Lower lobe of right lung (tissue), 2 donors: ENCODE data around the gene RALA. TPM values are rescaled to one million over a fixed set of nuclear protein-coding genes. Genes with fewer than 3 reads are reported as not detected.

Experiments used
- ATAC-seq, 2 donors: fragments of 200-7000 bp; cut with Tn5 transposase; one replicate each; pipeline ENCODE4 v1.9.1; 2020 to 2022; ENCODE audit warnings: mild to moderate bottlenecking in 2 of 2, moderate library complexity in 2 of 2
- DNase-seq: peaks from one replicate; pipeline ENCODE4 v3.0.0-alpha.2; 2020
- H3K27ac ChIP-seq: fragments of 200-600 bp; one replicate; pipeline ENCODE4 v1.8.0; 2022
- H3K27me3 ChIP-seq: fragments of 200-600 bp; one replicate; pipeline ENCODE4 v1.8.0; 2022; ENCODE audit warnings: low read depth
- H3K36me3 ChIP-seq: fragments of 200-600 bp; one replicate; pipeline ENCODE4 v1.8.0; 2022; ENCODE audit warnings: mild to moderate bottlenecking
- H3K4me1 ChIP-seq: fragments of 200-600 bp; one replicate; pipeline ENCODE4 v1.8.0; 2022
- H3K4me3 ChIP-seq: fragments of 200-600 bp; one replicate; pipeline ENCODE4 v1.8.0; 2022; ENCODE audit warnings: mild to moderate bottlenecking
- H3K9me3 ChIP-seq: fragments of 200-600 bp; one replicate; pipeline ENCODE4 v1.8.0; 2022
- intact Hi-C: fragments of 100-400 bp; cut with DNase I; formaldehyde crosslinking; loops from one replicate; pipeline ENCODE4 v1.11.0; 2022
- total RNA-seq: library from RNA; stranded (reverse); fragmentation: NEBNext Ultra II Directional; extraction: Animal tissue kit (Norgen Biotek cat#: 25700); gene quantifications from one replicate; pipeline ENCODE4 v1.2.1, GENCODE V29; 2021
- TF ChIP-seq, protein P1 (sequence below): fragments of 200-600 bp; IDR thresholded peaks from one replicate; pipeline ENCODE4 v1.8.0; 2022; ENCODE audit warnings: antibody characterized with exemption, mild to moderate bottlenecking
- donor health status: DM: no; HTN: yes; CAD: no; lungs with severe emphysema.

Gene RALA
- total RNA-seq, 1 donor from 2014 or later = 48.0 TPM

GRCh38 chr7:39634478-39634805 lies 11.1 kb downstream of the RALA start:
- Histone ChIP-seq H3K36me3 (peaks cover 2% of the 10 kb centered on the region), H3K27ac (no peak overlapping the region), H3K4me1 (peaks cover 12% of the 10 kb centered on the region), H3K9me3 (no peaks in the 10 kb centered on the region), H3K4me3 (no peak overlapping the region), H3K27me3 (no peaks in the 10 kb centered on the region)
- no peak for ATAC-seq
- intact Hi-C loops = no loop called here
- DNase-seq = no peak
- TF ChIP-seq, protein P1, sequence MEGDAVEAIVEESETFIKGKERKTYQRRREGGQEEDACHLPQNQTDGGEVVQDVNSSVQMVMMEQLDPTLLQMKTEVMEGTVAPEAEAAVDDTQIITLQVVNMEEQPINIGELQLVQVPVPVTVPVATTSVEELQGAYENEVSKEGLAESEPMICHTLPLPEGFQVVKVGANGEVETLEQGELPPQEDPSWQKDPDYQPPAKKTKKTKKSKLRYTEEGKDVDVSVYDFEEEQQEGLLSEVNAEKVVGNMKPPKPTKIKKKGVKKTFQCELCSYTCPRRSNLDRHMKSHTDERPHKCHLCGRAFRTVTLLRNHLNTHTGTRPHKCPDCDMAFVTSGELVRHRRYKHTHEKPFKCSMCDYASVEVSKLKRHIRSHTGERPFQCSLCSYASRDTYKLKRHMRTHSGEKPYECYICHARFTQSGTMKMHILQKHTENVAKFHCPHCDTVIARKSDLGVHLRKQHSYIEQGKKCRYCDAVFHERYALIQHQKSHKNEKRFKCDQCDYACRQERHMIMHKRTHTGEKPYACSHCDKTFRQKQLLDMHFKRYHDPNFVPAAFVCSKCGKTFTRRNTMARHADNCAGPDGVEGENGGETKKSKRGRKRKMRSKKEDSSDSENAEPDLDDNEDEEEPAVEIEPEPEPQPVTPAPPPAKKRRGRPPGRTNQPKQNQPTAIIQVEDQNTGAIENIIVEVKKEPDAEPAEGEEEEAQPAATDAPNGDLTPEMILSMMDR = no peak

GRCh38 chr7:39637400-39637799 lies 14.0 kb downstream of the RALA start:
- no peaks in the 10 kb centered on the region for H3K9me3 ChIP-seq
- intact Hi-C loops = no loop called here
- no peak for DNase-seq
- no peak overlapping the region for H3K27ac ChIP-seq
- H3K27me3 ChIP-seq = no peaks in the 10 kb centered on the region
- peaks cover 18% of the 10 kb centered on the region for H3K4me1 ChIP-seq
- ATAC-seq = no peak
- TF ChIP-seq, protein P1 = no peak
- no peaks in the 10 kb centered on the region for H3K36me3 ChIP-seq
- no peak overlapping the region for H3K4me3 ChIP-seq

DNA sequence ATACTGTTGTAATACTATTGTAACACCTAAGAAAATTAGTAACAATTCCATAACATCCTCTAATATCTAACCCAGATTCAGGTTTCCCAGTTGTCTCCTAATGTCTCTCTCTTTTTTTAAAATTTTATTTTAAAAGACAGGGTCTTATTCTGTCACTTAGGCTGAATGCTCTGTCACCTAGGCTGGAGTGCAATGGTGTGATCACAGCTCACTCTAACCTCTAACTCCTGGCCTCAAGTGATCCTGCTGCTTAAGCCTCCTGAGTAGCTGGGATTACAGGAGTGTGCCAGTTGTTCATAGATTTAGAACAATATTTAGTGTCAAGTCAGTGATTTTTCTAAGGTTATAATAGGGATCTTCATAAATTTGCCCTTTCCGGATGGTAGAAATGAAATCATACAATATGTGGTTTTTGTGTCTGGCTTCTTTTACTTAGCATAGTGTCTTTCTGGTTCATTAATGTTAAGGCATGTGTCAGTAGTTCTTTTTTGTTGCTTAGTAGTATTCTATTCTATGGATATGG lies 14.7 kb downstream of the RALA start:
- ATAC-seq (no peak), DNase-seq (no peak)
- intact Hi-C loops = no loop called here
- TF ChIP-seq, protein P1 = no peak
- Histone ChIP-seq H3K27ac (no peak overlapping the region), H3K27me3 (no peaks in the 10 kb centered on the region), H3K9me3 (no peaks in the 10 kb centered on the region), H3K36me3 (no peaks in the 10 kb centered on the region), H3K4me1 (peaks cover 18% of the 10 kb centered on the region), H3K4me3 (no peak overlapping the region)

GRCh38 chr7:39642896-39643295 lies 19.5 kb downstream of the RALA start:
- no peak for ATAC-seq

DNA sequence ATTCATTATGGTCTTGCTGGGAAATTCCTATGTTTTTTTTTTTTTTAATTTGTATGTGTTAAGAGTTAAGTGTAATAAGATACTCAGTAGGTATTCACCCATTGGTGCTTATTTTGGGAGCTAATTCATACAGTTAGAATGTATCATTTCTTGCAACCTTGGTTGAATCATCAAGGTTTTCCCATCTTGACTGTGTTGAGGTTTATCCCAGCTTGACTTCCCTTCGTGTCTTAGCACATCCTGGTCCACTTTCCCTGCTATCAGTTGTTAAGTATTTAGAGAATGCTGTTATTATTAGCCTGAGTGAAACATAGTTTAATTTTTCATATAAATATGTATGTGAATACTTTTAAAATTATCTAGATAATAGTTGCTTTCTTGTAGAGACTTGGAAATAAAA lies 20.8 kb downstream of the RALA start:
- Histone ChIP-seq H3K4me1 (peaks cover 27% of the 10 kb centered on the region), H3K9me3 (no peaks in the 10 kb centered on the region), H3K27me3 (no peaks in the 10 kb centered on the region), H3K36me3 (no peaks in the 10 kb centered on the region), H3K27ac (no peak overlapping the region), H3K4me3 (no peak overlapping the region)
- TF ChIP-seq, protein P1 = no peak
- no peak for DNase-seq
- no peak for ATAC-seq
- intact Hi-C loops = no loop called here

More at GRCh38 chr7:39642896-39643295, 19.5 kb downstream of the RALA start:
- intact Hi-C loops = no loop called here
- TF ChIP-seq, protein P1 = no peak
- no peaks in the 10 kb centered on the region for H3K27me3 ChIP-seq
- no peak for DNase-seq
- H3K36me3 ChIP-seq = no peaks in the 10 kb centered on the region
- H3K4me3 ChIP-seq = no peak overlapping the region
- no peaks in the 10 kb centered on the region for H3K9me3 ChIP-seq
- no peak overlapping the region for H3K27ac ChIP-seq
- peaks cover 27% of the 10 kb centered on the region for H3K4me1 ChIP-seq
